Subcutaneous abdominal adipose tissue (tissue), 5 donors: ENCODE results near the gene SP140L.
A peak's percentile ranks its signal among the peaks of the same experiment; 100 is the strongest.

Source experiments
- H3K27ac ChIP-seq: one replicate; pipeline ENCODE4 v1.7.0; 2013; ENCODE audit warnings: low read depth, mild to moderate bottlenecking, inconsistent platforms, low read length, moderate library complexity
- H3K27me3 ChIP-seq, 5 donors: one replicate each; pipeline ENCODE4 v1.7.0; 2013; ENCODE audit warnings: low read length in 5 of 5, inconsistent platforms in 1 of 5; ENCODE audit not compliant: control insufficient read depth in 5 of 5, insufficient read depth in 4 of 5
- H3K36me3 ChIP-seq, 5 donors: one replicate each; pipeline ENCODE4 v1.7.0; 2013; ENCODE audit warnings: low read length in 5 of 5; ENCODE audit not compliant: control insufficient read depth in 5 of 5, insufficient read depth in 5 of 5
- H3K4me1 ChIP-seq, 5 donors: one replicate each; pipeline ENCODE4 v1.7.0; 2013; ENCODE audit warnings: low read length in 5 of 5, mild to moderate bottlenecking in 3 of 5, moderate library complexity in 1 of 5; ENCODE audit not compliant: control insufficient read depth in 5 of 5, insufficient read depth in 5 of 5
- H3K4me3 ChIP-seq, 5 donors: one replicate each; pipeline ENCODE4 v1.7.0; 2013; ENCODE audit warnings: low read length in 5 of 5, low read depth in 1 of 5
- H3K9ac ChIP-seq, 5 donors: one replicate each; pipeline ENCODE4 v1.7.0; 2013; ENCODE audit warnings: low read length in 5 of 5, mild to moderate bottlenecking in 4 of 5, moderate library complexity in 3 of 5
- H3K9me3 ChIP-seq, 5 donors: one replicate each; pipeline ENCODE4 v1.7.0; 2013; ENCODE audit warnings: low read length in 5 of 5; ENCODE audit not compliant: control insufficient read depth in 5 of 5
- donor health status: healthy.
- donor health status: healthy.
- donor health status: healthy.
- donor health status: healthy.
- donor health status: healthy.

SP140L gene

DNA sequence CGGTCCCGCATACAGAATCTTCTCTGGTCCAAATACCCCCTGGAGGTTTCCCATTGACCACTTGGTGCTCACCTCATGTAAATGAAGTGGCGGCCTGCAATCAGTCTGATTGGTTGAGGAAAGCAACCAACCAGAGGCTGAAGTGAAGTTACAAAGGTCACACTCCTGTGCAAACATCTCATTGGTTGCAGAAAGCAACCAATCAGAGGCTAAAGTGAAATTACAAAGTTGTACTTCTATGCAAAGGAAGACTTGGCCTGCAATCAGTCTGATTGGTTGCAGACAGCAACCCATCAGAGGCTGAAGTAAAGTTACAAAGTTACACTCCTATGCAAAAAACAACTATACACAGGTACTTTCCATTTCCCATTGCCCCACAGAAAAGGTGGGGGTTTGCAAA is 86.5 kb downstream of the SP140L start:
- no peaks in the 10 kb centered on the region for H3K9me3 ChIP-seq
- no peak overlapping the region for H3K27ac ChIP-seq
- H3K4me3 ChIP-seq, result no peak overlapping the region
- no peaks in the 10 kb centered on the region for H3K36me3 ChIP-seq
- H3K27me3 ChIP-seq, result no peaks in the 10 kb centered on the region
- H3K4me1 ChIP-seq, result peaks cover 2 to 77% (median 57%) of the 10 kb centered on the region in 5 donors
- H3K9ac ChIP-seq, result no peak overlapping the region

- no peaks in the 10 kb centered on the region for H3K27me3 ChIP-seq
- peak overlapping the region; percentile 90 for H3K27ac ChIP-seq
- no peaks in the 10 kb centered on the region for H3K9me3 ChIP-seq
- H3K4me3 ChIP-seq, result no peak overlapping the region
- H3K4me1 ChIP-seq, result peaks cover 2 to 77% (median 59%) of the 10 kb centered on the region in 5 donors
- H3K36me3 ChIP-seq, result no peaks in the 10 kb centered on the region
- no peak overlapping the region for H3K9ac ChIP-seq
These were observed 87.3 kb downstream of the SP140L start for GRCh38 chr2:230414302-230414701.

- Histone ChIP-seq H3K27me3 (no peaks in the 10 kb centered on the region), H3K9me3 (no peaks in the 10 kb centered on the region), H3K27ac (peak within 1 kb of the TSS; percentile 90), H3K4me1 (peaks cover 0 to 66% (median 47%) of the 10 kb centered on the region in 5 donors), H3K36me3 (no peaks in the 10 kb centered on the region), H3K9ac (peak within 1 kb of the TSS; percentile 77 to 98 (median 95)), H3K4me3 (peak within 1 kb of the TSS; percentile 74 to 89 (median 82))
These were observed 89.2 kb downstream of the SP140L start, which contains the start of gene SP100 for GRCh38 chr2:230416061-230416721. TSS of gene SP100 (plus strand) at chr2:230416201. CDS start at chr2:230416297, 96 bp downstream.

DNA sequence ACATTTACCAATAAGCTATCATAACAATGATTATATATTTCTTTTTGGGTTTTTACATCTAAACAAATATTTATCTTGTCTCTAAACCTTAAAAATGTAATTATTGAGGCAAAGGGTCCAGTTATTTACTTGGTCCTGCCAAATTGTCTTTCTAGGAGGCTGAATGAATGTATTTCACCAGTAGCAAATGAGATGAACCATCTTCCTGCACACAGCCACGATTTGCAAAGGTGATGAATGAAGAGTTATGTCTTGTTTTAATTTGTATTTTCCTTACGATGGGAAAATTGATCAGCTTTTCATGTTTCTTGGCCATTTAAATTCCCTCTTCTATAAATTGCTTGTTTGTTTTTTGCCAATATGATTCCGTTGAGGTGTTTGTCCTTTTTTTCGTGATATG is 90.4 kb downstream of the SP140L start:
- peaks cover 0 to 56% (median 39%) of the 10 kb centered on the region in 5 donors for H3K4me1 ChIP-seq
- H3K27ac ChIP-seq, result peak overlapping the region; percentile 90
- H3K4me3 ChIP-seq, result peak overlapping the region; percentile 74 to 89 (median 82)
- H3K27me3 ChIP-seq, result no peaks in the 10 kb centered on the region
- H3K36me3 ChIP-seq, result peaks cover 0 to 3% (median 0%) of the 10 kb centered on the region in 5 donors
- no peaks in the 10 kb centered on the region for H3K9me3 ChIP-seq
- H3K9ac ChIP-seq, result peak overlapping the region in 4 of 5 donors; percentile 55 to 98 (median 76)

- Histone ChIP-seq H3K36me3 (peaks cover 0 to 5% (median 0%) of the 10 kb centered on the region in 5 donors), H3K9ac (peak overlapping the region in 4 of 5 donors; percentile 41 to 60 (median 54)), H3K27ac (peak overlapping the region; percentile 90), H3K4me3 (peak overlapping the region; percentile 1 to 85 (median 78)), H3K27me3 (no peaks in the 10 kb centered on the region), H3K4me1 (peaks cover 0 to 57% (median 36%) of the 10 kb centered on the region in 5 donors), H3K9me3 (no peaks in the 10 kb centered on the region)
These were observed 91.5 kb downstream of the SP140L start for GRCh38 chr2:230418341-230419016.

GRCh38 chr2:230419181-230419580 is 92.2 kb downstream of the SP140L start:
- H3K27me3 ChIP-seq, result no peaks in the 10 kb centered on the region
- peak overlapping the region; percentile 69 for H3K27ac ChIP-seq
- H3K36me3 ChIP-seq, result peaks cover 0 to 8% (median 0%) of the 10 kb centered on the region in 5 donors
- peaks cover 0 to 64% (median 41%) of the 10 kb centered on the region in 5 donors for H3K4me1 ChIP-seq
- no peaks in the 10 kb centered on the region for H3K9me3 ChIP-seq
- H3K4me3 ChIP-seq, result peak overlapping the region in 3 of 5 donors; percentile 4 to 82 (median 78)
- H3K9ac ChIP-seq, result no peak overlapping the region

- H3K36me3 ChIP-seq, result peaks cover 0 to 8% (median 0%) of the 10 kb centered on the region in 5 donors
- peaks cover 0 to 64% (median 33%) of the 10 kb centered on the region in 5 donors for H3K4me1 ChIP-seq
- no peaks in the 10 kb centered on the region for H3K9me3 ChIP-seq
- H3K9ac ChIP-seq, result no peak overlapping the region
- H3K4me3 ChIP-seq, result no peak overlapping the region
- H3K27ac ChIP-seq, result no peak overlapping the region
- no peaks in the 10 kb centered on the region for H3K27me3 ChIP-seq
These were observed 95.2 kb downstream of the SP140L start for GRCh38 chr2:230422149-230422548.

DNA sequence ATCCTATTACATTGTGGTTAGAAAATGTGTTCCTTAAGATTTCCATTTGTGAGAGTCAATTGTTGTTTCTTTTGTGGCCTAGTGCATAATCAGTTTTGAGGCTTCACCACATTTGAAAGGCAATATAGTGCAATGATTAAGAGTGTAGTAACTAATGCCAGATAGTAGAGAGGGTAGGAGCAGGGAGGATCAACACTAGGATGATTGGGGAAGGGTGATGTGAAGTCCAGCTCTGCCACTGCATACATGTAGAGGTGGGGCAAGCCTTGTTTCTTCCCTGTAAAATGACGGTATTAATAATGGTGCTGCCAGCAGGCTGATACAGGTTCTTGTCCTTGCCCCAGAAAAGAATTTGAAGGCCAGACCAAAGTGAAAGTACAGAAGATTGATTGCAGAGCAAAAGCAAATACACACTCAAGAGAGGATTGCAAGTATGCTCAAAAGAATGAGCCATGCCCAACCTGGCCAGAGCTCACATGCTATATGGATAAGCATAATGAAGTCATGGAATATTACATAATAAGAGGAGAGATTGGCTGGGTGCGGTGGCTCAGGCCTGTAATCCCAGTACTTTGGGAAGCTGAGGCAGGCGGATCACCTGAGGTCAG is 97.0 kb downstream of the SP140L start:
- H3K9ac ChIP-seq, result no peak overlapping the region
- H3K27ac ChIP-seq, result no peak overlapping the region
- peaks cover 0 to 8% (median under 1%) of the 10 kb centered on the region in 5 donors for H3K36me3 ChIP-seq
- peaks cover 0 to 48% (median 16%) of the 10 kb centered on the region in 5 donors for H3K4me1 ChIP-seq
- no peaks in the 10 kb centered on the region for H3K27me3 ChIP-seq
- H3K4me3 ChIP-seq, result no peak overlapping the region
- peaks cover 0 to under 1% (median 0%) of the 10 kb centered on the region in 5 donors for H3K9me3 ChIP-seq

DNA sequence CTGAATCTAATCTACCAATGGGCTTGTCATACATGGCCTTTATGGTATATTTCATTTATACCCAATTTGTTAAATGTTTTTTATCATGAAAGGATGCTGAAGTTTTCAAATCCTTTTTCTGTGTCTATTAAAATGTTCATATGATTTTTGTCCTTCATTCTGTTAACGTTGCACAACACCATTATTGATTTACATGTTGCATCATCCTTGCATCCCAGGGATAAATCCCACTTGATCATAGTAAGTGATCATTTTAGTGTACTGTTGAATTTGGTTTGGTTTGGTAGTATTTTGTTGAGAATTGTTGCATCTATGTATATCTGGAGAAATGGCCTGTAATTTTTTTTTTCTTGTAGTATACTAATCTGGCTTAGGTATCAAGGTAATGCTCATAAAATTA is 98.4 kb downstream of the SP140L start:
- Histone ChIP-seq H3K27me3 (no peaks in the 10 kb centered on the region), H3K36me3 (peaks cover 0 to 15% (median 5%) of the 10 kb centered on the region in 5 donors), H3K4me1 (peaks cover 0 to 39% (median 11%) of the 10 kb centered on the region in 5 donors), H3K9me3 (peaks cover 0 to 9% (median 2%) of the 10 kb centered on the region in 5 donors), H3K9ac (no peak overlapping the region), H3K27ac (no peak overlapping the region), H3K4me3 (no peak overlapping the region)
